ENCODE results near the gene USP20.

The USP20 gene

DNA sequence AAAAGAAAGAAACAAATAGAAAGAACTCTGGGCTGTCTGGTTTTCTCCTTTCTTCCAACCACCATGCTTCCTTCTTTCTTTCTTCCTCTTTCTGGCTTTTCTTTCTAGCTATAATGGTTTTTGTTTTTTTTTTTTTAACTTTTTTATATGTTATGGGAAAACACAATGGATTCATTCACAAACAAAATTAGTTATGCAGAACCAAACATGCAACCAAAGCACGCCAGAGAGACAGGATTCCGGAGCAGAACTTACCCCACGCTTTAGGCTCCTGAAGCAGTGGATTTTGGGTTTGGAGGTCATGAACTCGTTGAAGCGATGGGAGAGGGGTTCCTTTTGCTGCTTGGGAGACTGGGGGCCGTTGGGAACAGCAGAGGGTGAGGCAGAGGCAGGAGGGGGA lies 88.3 kb downstream of the USP20 start:
- no peak for DNase-seq

DNA sequence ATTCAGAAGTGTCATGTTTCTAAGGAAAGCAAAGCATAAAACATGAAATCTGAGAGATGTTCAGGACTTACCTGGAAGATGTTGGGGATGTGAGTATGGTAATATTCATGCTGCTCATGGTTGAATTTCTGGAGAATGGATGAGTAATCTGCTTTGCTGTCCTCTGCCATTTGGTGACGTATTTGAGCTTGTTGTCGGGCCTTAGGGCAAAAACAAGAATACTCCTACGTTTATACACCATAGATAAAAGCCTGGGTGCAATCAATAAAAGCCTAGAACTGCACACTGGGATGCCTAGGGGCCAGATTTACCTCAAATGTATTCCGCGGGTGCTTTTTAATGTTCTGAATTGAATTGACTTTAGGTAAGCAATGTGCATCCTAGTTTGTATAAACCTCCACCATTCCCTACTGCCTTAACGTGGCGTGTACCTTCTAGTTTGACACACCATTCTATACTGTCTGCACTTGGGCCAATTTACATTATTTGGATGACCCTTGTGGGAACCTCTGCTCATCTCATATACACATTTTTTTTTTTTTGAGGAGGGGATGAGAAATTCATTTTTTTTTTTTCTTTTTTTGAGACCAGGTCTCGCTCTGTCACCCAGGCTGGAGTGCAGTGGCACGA lies 94.4 kb downstream of the USP20 start:
- no peak for DNase-seq

- no peak for DNase-seq
These were observed 95.5 kb downstream of the USP20 start for GRCh38 chr9:129930743-129931142.
